ENCODE measurements around the gene CCSER1.

The CCSER1 gene

DNA sequence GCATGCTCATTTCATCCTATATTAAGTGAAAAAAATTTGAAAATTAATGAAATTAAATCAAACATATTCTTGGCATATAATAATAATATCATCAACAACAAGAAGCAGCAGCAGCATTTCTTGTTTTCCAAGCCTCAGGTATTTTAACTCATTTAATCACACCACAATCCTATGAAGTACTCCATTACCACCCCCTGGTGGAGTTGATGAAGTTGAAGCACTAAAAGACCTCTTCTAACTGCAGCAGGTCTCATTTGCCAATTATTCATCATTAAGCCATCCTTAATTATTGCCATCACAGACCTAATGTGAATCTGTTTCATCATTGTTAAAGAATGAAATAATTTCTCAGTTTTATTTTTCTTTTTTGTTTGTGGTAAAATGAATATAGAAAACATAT lies 1375.2 kb downstream of the CCSER1 start:
- no peak for DNase-seq (ENCODE audit: insufficient read length)
- no peak for FAIRE-seq
- TF ChIP-seq POLR2A (IDR thresholded peaks at IDR 0.05; ENCODE audit: low read depth, low read length) (no peak), POLR2AphosphoS5 (IDR thresholded peaks at IDR 0.05; ENCODE audit: low read depth, low read length) (no peak), TAF1 (IDR thresholded peaks at IDR 0.05; ENCODE audit: borderline replicate concordance, low read depth, low read length) (no peak)

DNA sequence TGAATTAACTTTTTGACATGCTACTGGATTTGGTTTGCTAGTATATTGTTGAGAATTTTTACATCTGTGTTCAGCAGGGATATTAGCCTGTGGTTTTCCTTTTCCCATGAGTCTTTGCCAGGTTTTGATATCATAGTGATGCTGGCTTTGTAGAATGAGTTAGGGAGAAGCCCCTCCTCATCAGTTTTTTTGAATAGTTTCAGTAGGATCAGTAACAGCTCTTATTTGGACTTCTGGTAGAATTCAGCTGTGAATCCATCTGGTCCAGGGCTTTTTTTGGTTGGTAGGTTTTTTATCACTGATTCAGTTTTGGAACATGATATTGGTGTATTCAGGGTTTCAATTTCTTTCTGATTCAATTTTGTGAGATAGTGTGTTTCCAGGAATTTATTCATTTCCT lies 1386.1 kb downstream of the CCSER1 start:
- no peak for DNase-seq (ENCODE audit: insufficient read length)
- FAIRE-seq, result no peak
- TF ChIP-seq TAF1 (IDR thresholded peaks at IDR 0.05; ENCODE audit: borderline replicate concordance, low read depth, low read length) (no peak), POLR2AphosphoS5 (IDR thresholded peaks at IDR 0.05; ENCODE audit: low read depth, low read length) (no peak)

DNA sequence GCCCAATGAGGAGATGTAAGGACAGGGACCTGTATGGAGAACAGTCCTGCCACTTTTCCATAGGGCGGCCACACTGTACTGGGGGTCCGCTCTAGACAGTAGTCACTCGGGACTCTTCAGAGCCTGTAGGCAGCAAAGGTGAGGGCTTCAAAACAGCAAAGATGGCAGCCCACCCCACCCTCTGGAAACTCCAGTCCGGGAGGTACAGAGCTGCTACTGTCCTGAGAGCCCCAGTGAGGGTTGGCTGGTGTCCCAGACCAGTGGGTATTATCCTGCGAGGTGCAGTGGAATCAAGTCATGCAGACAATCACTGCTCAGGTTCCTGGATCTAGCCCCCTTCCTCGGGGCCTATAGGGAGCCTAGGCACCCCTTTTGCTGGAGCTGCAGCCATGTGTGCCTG lies 1392.0 kb downstream of the CCSER1 start:
- TF ChIP-seq TAF1 (IDR thresholded peaks at IDR 0.05; ENCODE audit: borderline replicate concordance, low read depth, low read length) (no peak), POLR2AphosphoS5 (IDR thresholded peaks at IDR 0.05; ENCODE audit: low read depth, low read length) (no peak), POLR2A (IDR thresholded peaks at IDR 0.05; ENCODE audit: low read depth, low read length) (no peak)
- FAIRE-seq (no peak), DNase-seq (ENCODE audit: insufficient read length) (no peak)

DNA sequence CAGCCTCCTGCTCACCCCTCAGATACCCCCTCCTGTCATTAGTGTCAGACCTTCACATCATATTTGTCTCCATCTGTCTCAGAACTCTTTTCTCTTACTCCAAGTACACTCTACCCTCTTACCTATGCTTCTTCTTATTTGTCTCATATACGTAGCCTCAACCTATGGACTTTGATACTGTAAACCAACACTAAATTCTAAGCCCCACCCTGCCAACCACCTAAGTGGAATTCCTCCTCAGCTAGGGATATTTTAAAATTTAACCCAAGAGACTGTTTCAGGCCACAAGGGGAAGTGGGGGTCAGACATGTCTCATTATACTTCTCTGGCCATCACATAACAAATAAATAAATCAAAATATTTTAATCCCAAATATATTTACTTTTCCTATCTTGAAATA lies 1398.4 kb downstream of the CCSER1 start:
- no peak for TF ChIP-seq TAF1 (IDR thresholded peaks at IDR 0.05; ENCODE audit: borderline replicate concordance, low read depth, low read length)
- TF ChIP-seq POLR2A (IDR thresholded peaks at IDR 0.05; ENCODE audit: low read depth, low read length), result no peak
- TF ChIP-seq POLR2AphosphoS5 (IDR thresholded peaks at IDR 0.05; ENCODE audit: low read depth, low read length), result no peak
- FAIRE-seq (no peak), DNase-seq (ENCODE audit: insufficient read length) (no peak)

DNA sequence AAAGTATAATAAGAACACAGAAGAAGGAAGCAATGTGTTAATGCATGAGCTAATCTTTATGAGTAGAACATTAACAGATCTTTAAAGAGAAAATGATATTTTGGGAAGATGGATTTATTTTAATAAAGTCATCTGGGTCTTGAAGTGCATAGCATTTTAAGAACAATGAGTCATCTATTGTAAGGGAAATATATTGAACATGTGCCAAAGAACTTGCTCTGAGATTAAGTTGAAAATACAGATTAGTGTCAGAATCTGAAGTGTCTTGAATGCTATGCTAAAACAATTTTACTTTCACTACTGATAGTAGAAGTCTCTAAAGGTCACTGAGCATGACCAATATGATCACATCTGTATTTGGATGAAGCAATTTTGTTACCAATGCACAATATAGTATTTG lies 1399.9 kb downstream of the CCSER1 start:
- TF ChIP-seq POLR2A (IDR thresholded peaks at IDR 0.05; ENCODE audit: low read depth, low read length) (no peak), TAF1 (IDR thresholded peaks at IDR 0.05; ENCODE audit: borderline replicate concordance, low read depth, low read length) (no peak)
- no peak for DNase-seq (ENCODE audit: insufficient read length)
- FAIRE-seq, result no peak

DNA sequence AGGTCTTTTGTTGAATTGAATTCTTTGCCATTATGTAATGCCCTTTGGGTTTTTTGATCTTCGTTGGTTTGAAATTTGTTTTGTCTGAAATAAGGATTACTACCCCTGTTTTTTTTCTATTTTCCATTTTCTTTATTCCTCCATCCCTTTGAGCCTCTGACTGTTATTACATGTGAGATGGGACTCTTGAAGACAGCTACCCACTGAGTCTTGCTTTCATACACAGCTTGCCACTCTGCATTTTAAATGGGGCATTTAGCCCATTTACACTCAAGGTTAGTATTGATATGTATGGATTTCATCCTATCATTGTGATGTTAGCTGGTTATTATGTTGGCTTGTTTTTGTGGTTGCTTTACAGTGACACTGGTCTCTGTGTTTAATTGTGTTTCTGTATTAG lies 1440.4 kb downstream of the CCSER1 start:
- no peak for FAIRE-seq
- no peak for TF ChIP-seq TAF1 (IDR thresholded peaks at IDR 0.05; ENCODE audit: borderline replicate concordance, low read depth, low read length)
- no peak for TF ChIP-seq POLR2AphosphoS5 (IDR thresholded peaks at IDR 0.05; ENCODE audit: low read depth, low read length)
- TF ChIP-seq POLR2A (IDR thresholded peaks at IDR 0.05; ENCODE audit: low read depth, low read length), result no peak

DNA sequence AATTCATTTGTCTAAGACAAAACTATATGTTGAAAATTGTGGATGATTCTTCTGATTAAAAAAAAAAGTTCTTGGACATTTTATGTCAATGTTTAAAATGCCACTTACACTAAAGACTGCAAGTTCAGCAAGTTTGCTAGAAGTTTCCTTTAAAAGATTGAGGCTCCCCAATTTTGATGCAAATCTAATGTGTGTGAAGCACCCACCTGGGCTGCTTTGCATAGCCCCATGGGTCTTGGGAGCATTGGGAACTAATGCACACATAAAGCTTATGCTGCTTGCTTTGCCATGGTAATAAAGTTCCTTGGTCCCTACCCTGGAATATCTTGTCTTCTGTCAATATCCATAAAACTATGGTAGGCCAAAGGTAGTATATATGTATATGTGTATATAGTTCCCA lies 1450.7 kb downstream of the CCSER1 start:
- TF ChIP-seq POLR2AphosphoS5 (IDR thresholded peaks at IDR 0.05; ENCODE audit: low read depth, low read length), result no peak
- no peak for TF ChIP-seq POLR2A (IDR thresholded peaks at IDR 0.05; ENCODE audit: low read depth, low read length)
- TF ChIP-seq TAF1 (IDR thresholded peaks at IDR 0.05; ENCODE audit: borderline replicate concordance, low read depth, low read length), result no peak
- FAIRE-seq (no peak), DNase-seq (ENCODE audit: insufficient read length) (no peak)

More for the DNA sequence above, 1440.4 kb downstream of the CCSER1 start:
- DNase-seq (ENCODE audit: insufficient read length), result no peak

DNA sequence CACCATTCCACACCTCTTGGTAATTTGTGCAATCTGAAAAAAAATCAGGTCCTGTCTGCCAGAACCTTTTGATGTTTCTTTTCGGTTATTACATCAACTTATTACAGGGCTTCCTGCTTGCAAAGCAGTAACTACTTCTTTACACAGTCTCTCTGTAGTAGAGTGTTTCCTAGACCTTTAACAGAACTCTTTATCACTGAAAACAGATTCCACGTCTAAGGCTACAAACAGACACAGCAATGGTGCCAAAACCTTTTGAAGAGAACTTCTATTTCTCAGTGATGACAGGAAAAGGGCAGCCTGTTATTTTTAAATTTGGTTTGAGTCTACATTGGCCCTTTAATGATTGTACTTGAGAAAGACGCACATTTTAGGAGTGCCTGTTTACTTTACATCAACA lies 1463.1 kb downstream of the CCSER1 start:
- no peak for FAIRE-seq
- no peak for TF ChIP-seq POLR2A (IDR thresholded peaks at IDR 0.05; ENCODE audit: low read depth, low read length)
- no peak for TF ChIP-seq TAF1 (IDR thresholded peaks at IDR 0.05; ENCODE audit: borderline replicate concordance, low read depth, low read length)
- no peak for TF ChIP-seq POLR2AphosphoS5 (IDR thresholded peaks at IDR 0.05; ENCODE audit: low read depth, low read length)
- no peak for DNase-seq (ENCODE audit: insufficient read length)

DNA sequence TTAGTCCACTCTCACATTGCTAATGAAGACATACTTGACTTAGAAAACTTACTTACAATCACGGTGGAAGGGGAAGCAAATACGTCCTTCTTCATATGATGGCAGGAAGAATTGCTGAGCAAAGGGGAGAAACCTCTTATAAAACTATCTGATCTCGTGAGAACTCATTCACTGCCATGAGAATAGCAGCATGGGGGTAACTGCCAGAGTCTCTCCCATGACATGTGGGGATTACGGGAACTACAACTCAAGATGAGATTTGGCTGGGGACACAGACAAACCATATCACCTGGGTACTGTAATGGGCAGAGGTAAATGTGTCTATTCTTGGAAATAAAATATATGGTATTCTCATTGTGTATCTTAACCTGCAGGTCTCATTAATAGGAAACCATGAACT lies 1464.9 kb downstream of the CCSER1 start:
- DNase-seq (ENCODE audit: insufficient read length), result no peak
- TF ChIP-seq POLR2A (IDR thresholded peaks at IDR 0.05; ENCODE audit: low read depth, low read length) (no peak), POLR2AphosphoS5 (IDR thresholded peaks at IDR 0.05; ENCODE audit: low read depth, low read length) (no peak), TAF1 (IDR thresholded peaks at IDR 0.05; ENCODE audit: borderline replicate concordance, low read depth, low read length) (no peak)
- FAIRE-seq, result no peak

DNA sequence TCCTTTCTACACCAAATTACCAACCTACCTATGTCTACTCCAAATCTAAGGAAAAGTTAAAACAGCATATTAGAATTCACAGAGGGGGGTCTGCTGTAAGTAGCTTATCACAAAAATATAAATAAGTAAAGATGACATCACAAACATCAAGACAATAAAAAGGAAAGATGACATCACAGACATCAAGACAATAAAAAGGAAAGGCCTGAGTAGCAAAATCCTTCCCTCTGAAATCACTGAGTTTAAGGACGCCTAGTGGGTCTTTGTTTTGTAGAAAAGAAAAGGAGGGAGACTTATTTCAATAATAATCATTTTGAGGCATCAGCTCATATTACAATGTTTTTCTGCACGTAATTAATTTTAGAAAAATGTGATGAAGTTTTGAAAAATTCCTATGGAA lies 1469.5 kb downstream of the CCSER1 start:
- TF ChIP-seq POLR2AphosphoS5 (IDR thresholded peaks at IDR 0.05; ENCODE audit: low read depth, low read length) (no peak), POLR2A (IDR thresholded peaks at IDR 0.05; ENCODE audit: low read depth, low read length) (no peak), TAF1 (IDR thresholded peaks at IDR 0.05; ENCODE audit: borderline replicate concordance, low read depth, low read length) (no peak)
- FAIRE-seq (no peak), DNase-seq (ENCODE audit: insufficient read length) (no peak)

DNA sequence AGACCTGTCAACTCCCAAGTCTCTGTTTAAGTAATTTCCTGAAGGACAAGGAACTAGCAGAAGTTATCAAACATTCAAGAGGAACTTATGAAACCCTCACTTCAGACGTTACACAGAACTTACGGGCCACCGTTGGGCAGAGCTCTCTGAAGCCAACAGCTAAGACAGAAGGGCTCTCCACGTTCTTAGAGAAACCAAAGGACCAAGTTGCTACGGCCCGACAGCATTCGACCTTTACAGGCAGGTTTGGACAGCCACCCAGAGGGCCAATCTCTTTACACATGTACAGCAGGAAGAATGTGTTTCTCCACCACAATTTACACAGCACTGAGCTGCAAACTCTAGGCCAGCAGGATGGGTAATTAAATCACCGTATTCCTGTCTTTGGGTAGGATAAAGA lies 1471.5 kb downstream of the CCSER1 start:
- TF ChIP-seq POLR2A (IDR thresholded peaks at IDR 0.05; ENCODE audit: low read depth, low read length) (no peak), TAF1 (IDR thresholded peaks at IDR 0.05; ENCODE audit: borderline replicate concordance, low read depth, low read length) (no peak), POLR2AphosphoS5 (IDR thresholded peaks at IDR 0.05; ENCODE audit: low read depth, low read length) (no peak)
- no peak for FAIRE-seq
- DNase-seq (ENCODE audit: insufficient read length), result no peak

DNA sequence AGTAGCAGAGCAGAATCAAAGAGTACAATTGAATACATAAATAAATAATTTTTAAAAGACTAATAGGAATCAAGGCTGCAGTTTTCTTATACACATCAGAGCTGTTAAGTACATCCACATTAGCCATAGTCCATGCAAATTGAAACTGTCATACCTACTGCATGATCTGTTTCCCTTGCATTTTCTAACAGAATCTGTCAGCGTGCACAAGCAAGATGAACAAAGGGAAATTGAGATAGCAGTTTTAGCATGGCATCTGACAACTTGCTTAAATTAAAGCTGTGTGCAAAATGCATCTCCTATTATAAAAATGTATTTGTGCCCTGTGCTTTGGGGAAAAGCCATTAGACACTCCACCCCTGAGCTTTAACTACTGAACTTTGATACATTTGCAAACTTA lies 1473.1 kb downstream of the CCSER1 start:
- FAIRE-seq, result no peak
- DNase-seq (ENCODE audit: insufficient read length), result no peak
- no peak for TF ChIP-seq POLR2AphosphoS5 (IDR thresholded peaks at IDR 0.05; ENCODE audit: low read depth, low read length)
- TF ChIP-seq POLR2A (IDR thresholded peaks at IDR 0.05; ENCODE audit: low read depth, low read length), result no peak
- no peak for TF ChIP-seq TAF1 (IDR thresholded peaks at IDR 0.05; ENCODE audit: borderline replicate concordance, low read depth, low read length)

DNA sequence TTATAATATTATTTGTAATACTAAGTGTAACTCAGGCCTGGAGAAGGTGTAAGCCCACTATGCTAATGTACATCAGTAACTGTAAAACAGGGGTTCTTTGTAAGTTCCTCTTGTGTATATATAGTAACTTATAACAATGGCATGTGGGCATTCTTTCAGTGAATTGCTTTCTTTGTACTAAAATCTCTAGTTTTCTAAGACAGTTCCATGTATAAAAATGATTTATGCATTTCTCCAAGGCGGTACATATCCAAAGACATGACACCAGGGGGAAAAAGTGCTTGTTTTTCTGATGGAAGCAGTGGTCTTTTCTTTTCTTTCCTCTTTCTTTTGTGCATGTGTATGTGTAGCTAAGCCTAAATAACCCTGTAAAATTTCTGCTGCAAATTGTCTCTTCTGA lies 1474.2 kb downstream of the CCSER1 start:
- FAIRE-seq (no peak), DNase-seq (ENCODE audit: insufficient read length) (no peak)
- TF ChIP-seq TAF1 (IDR thresholded peaks at IDR 0.05; ENCODE audit: borderline replicate concordance, low read depth, low read length), result no peak
